Subcutaneous abdominal adipose tissue (tissue), 5 donors: ENCODE data around the gene MACROD2.
"Not testable (repeated sequence)": the region's sequence is repeated elsewhere in the genome, so short reads cannot be mapped to it uniquely, and the experiment has no call there.

Source experiments
- H3K27ac ChIP-seq: one replicate; pipeline ENCODE4 v1.7.0; 2013; ENCODE audit warnings: low read depth, mild to moderate bottlenecking, inconsistent platforms, low read length, moderate library complexity
- H3K27me3 ChIP-seq, 5 donors: one replicate each; pipeline ENCODE4 v1.7.0; 2013; ENCODE audit warnings: low read length in 5 of 5, inconsistent platforms in 1 of 5; ENCODE audit not compliant: control insufficient read depth in 5 of 5, insufficient read depth in 4 of 5
- H3K36me3 ChIP-seq, 5 donors: one replicate each; pipeline ENCODE4 v1.7.0; 2013; ENCODE audit warnings: low read length in 5 of 5; ENCODE audit not compliant: control insufficient read depth in 5 of 5, insufficient read depth in 5 of 5
- H3K4me1 ChIP-seq, 5 donors: one replicate each; pipeline ENCODE4 v1.7.0; 2013; ENCODE audit warnings: low read length in 5 of 5, mild to moderate bottlenecking in 3 of 5, moderate library complexity in 1 of 5; ENCODE audit not compliant: control insufficient read depth in 5 of 5, insufficient read depth in 5 of 5
- H3K4me3 ChIP-seq, 5 donors: one replicate each; pipeline ENCODE4 v1.7.0; 2013; ENCODE audit warnings: low read length in 5 of 5, low read depth in 1 of 5
- H3K9ac ChIP-seq, 5 donors: one replicate each; pipeline ENCODE4 v1.7.0; 2013; ENCODE audit warnings: low read length in 5 of 5, mild to moderate bottlenecking in 4 of 5, moderate library complexity in 3 of 5
- H3K9me3 ChIP-seq, 5 donors: one replicate each; pipeline ENCODE4 v1.7.0; 2013; ENCODE audit warnings: low read length in 5 of 5; ENCODE audit not compliant: control insufficient read depth in 5 of 5
- donor health status: healthy.
- donor health status: healthy.
- donor health status: healthy.
- donor health status: healthy.
- donor health status: healthy.

Gene MACROD2

GRCh38 chr20:13995086-13995665 lies at the start of gene MACROD2:
Gene MACROD2 (plus strand): TSS chr20:13995516.
- Histone ChIP-seq H3K36me3 (no peaks in the 10 kb centered on the region), H3K27ac (no peak within 1 kb of the TSS), H3K4me3 (peak within 1 kb of the TSS; percentile 74 to 86 (median 80)), H3K9me3 (peaks cover 3 to 23% (median 17%) of the 10 kb centered on the region in 5 donors), H3K27me3 (no peaks in the 10 kb centered on the region), H3K9ac (peak within 1 kb of the TSS in 3 of 5 donors; percentile 51 to 63 (median 53)), H3K4me1 (peaks cover 0 to 21% (median 16%) of the 10 kb centered on the region in 5 donors)

- no peak overlapping the region for H3K27ac ChIP-seq
- no peak overlapping the region for H3K4me3 ChIP-seq
- peaks cover 0 to 10% (median 4%) of the 10 kb centered on the region in 5 donors for H3K9me3 ChIP-seq
- no peak overlapping the region for H3K9ac ChIP-seq
- H3K4me1 ChIP-seq = peaks cover 0 to 3% (median 0%) of the 10 kb centered on the region in 5 donors
- no peaks in the 10 kb centered on the region for H3K27me3 ChIP-seq
- H3K36me3 ChIP-seq = no peaks in the 10 kb centered on the region
Measured at GRCh38 chr20:13947719-13948118, 47.6 kb upstream of the MACROD2 start.

DNA sequence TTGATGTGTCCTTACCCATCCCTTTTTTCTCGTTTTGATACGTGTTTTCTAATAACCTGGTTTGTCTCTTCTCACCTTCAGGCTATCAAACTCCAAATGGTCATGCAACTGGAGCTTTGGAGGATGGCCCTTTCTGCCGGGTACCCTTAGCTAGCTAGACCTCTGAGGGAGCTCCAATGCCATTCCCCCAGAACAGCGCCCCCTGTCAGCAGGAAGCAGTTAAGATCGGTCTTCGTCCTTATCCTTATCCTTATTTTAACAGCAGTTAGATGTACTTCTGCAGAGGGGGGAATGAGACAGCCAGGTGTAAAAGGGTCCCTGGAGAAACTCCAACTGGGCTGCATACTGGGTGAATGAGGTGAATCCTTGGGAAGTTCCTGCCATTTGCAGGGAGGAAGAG lies 42.1 kb upstream of the MACROD2 start:
- H3K36me3 ChIP-seq = no peaks in the 10 kb centered on the region
- H3K9me3 ChIP-seq = peaks cover 0 to 12% (median 4%) of the 10 kb centered on the region in 5 donors
- no peak overlapping the region for H3K9ac ChIP-seq
- no peak overlapping the region for H3K4me3 ChIP-seq
- H3K27me3 ChIP-seq = no peaks in the 10 kb centered on the region
- no peak overlapping the region for H3K27ac ChIP-seq
- no peaks in the 10 kb centered on the region for H3K4me1 ChIP-seq

DNA sequence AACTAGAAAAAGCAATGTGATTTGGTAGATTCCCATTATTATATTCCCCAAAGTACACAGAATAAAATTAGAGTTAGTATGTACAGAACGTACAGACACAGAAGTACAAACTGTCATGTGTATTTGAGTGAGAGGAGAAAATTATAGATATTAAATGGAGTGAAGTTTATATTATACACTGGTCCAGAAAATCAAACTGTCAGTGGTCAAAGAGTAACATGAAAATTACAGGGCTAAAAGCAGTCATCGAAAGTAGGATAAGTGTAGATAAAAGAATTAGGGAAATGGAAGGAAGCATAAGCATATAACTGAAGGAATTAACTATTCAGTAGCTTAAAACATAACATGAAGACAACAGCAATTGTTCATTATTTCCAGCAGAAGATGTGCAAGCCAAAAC lies 35.2 kb upstream of the MACROD2 start:
- Histone ChIP-seq H3K4me3 (no peak overlapping the region), H3K4me1 (no peaks in the 10 kb centered on the region), H3K36me3 (no peaks in the 10 kb centered on the region), H3K9me3 (no peaks in the 10 kb centered on the region), H3K27me3 (no peaks in the 10 kb centered on the region), H3K9ac (no peak overlapping the region), H3K27ac (no peak overlapping the region)

DNA sequence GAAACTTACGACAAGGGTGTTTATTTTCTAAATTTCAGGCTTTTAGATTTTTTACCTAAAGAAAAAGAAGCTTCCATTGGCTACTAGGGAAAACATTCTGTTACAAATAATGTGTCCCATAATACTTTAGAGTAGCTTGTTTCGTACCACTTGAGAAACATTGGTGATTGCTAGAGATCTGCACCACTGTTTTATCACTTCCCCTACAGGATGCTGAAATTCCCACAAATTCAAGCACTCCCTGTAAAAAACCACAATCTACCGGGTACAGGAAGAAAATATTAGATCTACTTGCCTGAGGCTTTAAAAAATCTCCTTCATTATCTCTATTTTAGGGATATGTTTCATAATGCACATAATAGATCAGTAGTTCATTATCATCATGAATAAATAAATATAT lies 34.8 kb upstream of the MACROD2 start:
- no peaks in the 10 kb centered on the region for H3K9me3 ChIP-seq
- H3K27ac ChIP-seq = no peak overlapping the region
- H3K36me3 ChIP-seq = no peaks in the 10 kb centered on the region
- no peaks in the 10 kb centered on the region for H3K27me3 ChIP-seq
- H3K9ac ChIP-seq = no peak overlapping the region
- H3K4me1 ChIP-seq = no peaks in the 10 kb centered on the region
- H3K4me3 ChIP-seq = no peak overlapping the region

GRCh38 chr20:13984211-13984610 lies 11.1 kb upstream of the MACROD2 start:
- Histone ChIP-seq H3K9ac (no peak overlapping the region), H3K36me3 (no peaks in the 10 kb centered on the region), H3K27me3 (no peaks in the 10 kb centered on the region), H3K9me3 (no peaks in the 10 kb centered on the region), H3K4me3 (no peak overlapping the region), H3K27ac (no peak overlapping the region), H3K4me1 (no peaks in the 10 kb centered on the region)

DNA sequence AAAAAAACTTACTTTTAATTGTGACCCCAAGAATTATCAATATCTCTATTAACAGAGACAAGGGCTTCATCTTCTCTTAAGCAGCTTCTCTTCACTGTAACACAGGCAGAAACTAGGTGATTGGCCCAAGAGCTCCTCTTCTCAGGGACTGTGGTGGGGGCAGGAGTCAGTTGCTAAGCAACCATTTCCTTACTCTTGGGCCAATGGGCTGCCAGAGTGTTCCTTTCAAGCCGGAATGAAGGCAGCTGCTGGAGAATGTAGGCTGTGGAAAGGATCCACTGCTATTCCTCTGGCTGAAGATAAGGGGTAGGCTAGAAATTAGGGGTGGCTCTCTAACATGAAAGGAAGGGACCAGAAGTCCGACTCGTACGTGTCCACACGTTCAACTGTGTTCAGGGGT lies 4.9 kb upstream of the MACROD2 start, which contains the start of gene SEL1L2:
Gene SEL1L2, minus strand, starts transcription at position 150 of the 400 bp plus-strand sequence. Its CDS starts 80 bp downstream, at position 70.
- no peaks in the 10 kb centered on the region for H3K27me3 ChIP-seq
- H3K36me3 ChIP-seq = no peaks in the 10 kb centered on the region
- H3K9me3 ChIP-seq = peaks cover 3 to 23% (median 17%) of the 10 kb centered on the region in 5 donors
- no peak within 1 kb of the TSS for H3K4me3 ChIP-seq
- no peak within 1 kb of the TSS for H3K9ac ChIP-seq
- no peak within 1 kb of the TSS for H3K27ac ChIP-seq
- peaks cover 0 to 8% (median 4%) of the 10 kb centered on the region in 5 donors for H3K4me1 ChIP-seq

- Histone ChIP-seq H3K4me1 (peaks cover 0 to 16% (median 10%) of the 10 kb centered on the region in 5 donors), H3K9me3 (peaks cover 3 to 23% (median 17%) of the 10 kb centered on the region in 5 donors), H3K9ac (no peak overlapping the region), H3K4me3 (no peak overlapping the region), H3K36me3 (no peaks in the 10 kb centered on the region), H3K27me3 (no peaks in the 10 kb centered on the region), H3K27ac (no peak overlapping the region)
Measured at GRCh38 chr20:13991311-13991710, 4.0 kb upstream of the MACROD2 start.

DNA sequence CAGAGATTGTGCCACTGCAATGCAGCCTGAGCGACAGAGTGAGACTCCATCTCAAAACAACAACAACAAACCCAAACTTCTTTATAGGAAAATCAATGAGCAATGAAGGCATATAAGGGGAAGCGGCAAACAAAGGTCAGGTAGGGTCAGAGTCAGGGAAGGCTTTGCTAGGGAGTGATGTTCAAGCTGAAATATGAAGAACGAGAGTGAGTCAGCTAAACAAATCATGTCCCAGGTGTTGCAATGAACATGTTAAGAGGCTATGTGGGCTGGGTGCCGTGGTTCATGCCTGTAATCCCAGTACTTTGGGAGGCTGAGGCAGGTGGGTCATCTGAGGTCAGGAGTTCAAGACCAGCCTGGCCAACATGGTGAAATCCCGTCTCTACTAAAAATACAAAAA lies 3.4 kb upstream of the MACROD2 start:
- H3K27ac ChIP-seq, H3K4me3 ChIP-seq, H3K36me3 ChIP-seq, H3K9ac ChIP-seq, H3K27me3 ChIP-seq: not testable (repeated sequence)
- peaks cover 3 to 23% (median 17%) of the 10 kb centered on the region in 5 donors for H3K9me3 ChIP-seq
- H3K4me1 ChIP-seq = peaks cover 0 to 21% (median 16%) of the 10 kb centered on the region in 5 donors

DNA sequence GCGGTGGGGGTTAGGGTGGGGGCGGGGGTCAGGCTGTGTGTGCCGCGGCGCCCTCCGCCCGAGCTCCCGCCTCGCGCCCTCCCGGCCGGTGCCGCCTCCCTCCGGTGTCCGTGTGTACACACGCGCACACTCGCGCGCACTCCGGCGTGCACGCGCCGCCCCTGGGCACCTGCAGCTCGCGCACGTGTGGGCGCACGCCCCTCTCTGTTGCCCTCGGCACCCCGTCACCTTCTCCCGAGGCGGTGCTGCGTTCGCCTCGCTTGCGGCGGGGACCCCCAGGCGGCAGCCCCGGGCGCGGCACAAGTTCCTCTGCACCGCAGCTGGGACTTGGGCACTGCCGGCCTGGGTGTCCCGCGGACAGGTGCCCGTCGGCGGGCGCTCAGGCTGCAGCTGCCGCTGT lies 525 bp downstream of the MACROD2 start:
- peaks cover 0 to 21% (median 16%) of the 10 kb centered on the region in 5 donors for H3K4me1 ChIP-seq
- H3K9me3 ChIP-seq = peaks cover 3 to 23% (median 17%) of the 10 kb centered on the region in 5 donors
- H3K9ac ChIP-seq = peak overlapping the region in 3 of 5 donors; percentile 51 to 63 (median 53)
- peaks cover 0 to 2% (median 0%) of the 10 kb centered on the region in 5 donors for H3K36me3 ChIP-seq
- no peaks in the 10 kb centered on the region for H3K27me3 ChIP-seq
- H3K27ac ChIP-seq = no peak overlapping the region
- peak overlapping the region; percentile 74 to 86 (median 80) for H3K4me3 ChIP-seq
